Measurements from ENCODE around the gene TCAF1.
"Not testable (repeated sequence)": the region's sequence is repeated elsewhere in the genome, so short reads cannot be mapped to it uniquely, and the experiment has no call there.

Gene TCAF1

DNA sequence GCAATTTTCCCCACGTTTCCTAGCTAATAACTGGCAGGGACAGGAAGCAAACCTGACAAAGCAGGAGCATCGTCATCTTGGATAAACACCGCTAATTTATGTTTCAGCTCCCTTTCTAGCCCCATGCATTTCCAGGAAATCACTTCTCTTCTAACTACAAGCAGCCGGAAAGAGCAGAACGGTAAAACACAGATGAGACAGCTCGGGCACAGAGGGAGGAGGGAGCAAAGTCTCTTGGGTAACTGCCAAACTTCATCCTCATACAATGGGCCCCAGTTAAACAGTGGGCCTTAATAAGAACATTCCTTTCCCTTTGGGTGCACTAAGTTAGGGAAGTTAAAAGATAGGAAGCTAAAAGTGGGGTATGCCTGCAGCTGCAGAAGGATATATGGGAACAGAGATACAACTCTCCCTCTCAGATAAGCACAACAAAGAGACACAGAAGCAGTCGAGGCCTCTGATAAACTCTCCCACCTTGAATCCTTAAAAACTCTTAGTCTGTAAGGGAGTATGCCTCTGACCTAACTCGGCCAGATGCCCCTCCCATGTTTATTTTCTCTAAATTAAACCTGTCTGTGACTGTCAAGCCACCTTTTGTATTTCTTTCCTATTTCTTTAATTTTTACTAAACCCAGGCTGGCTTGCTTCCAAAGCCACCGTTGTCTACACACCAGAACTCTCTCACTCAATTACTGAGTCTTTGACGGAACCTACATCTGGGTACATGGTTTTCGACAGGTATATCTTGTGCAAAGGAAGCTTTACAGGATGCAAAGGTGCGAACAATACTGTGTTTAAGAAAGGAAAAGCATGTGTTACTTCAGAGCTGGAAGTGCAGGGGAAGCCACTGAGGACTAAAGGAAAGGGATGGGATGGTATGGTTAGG, 80.3 kb downstream of the TCAF1 start:
- H3K36me3 ChIP-seq (ENCODE audit: control insufficient read depth in 1 of 2, insufficient read depth in 2 of 2, low read length in 2 of 2); H3K4me1 ChIP-seq (ENCODE audit: control insufficient read depth in 1 of 2, insufficient read depth in 2 of 2, low read length in 2 of 2); H3K27ac ChIP-seq (ENCODE audit: low read length); H3K9me3 ChIP-seq (ENCODE audit: control insufficient read depth in 1 of 2, low read length in 2 of 2); H3K4me3 ChIP-seq (ENCODE audit: low read depth in 1 of 2, low read length in 2 of 2); H3K27me3 ChIP-seq (ENCODE audit: low read depth, low read length): not testable (repeated sequence)

DNA sequence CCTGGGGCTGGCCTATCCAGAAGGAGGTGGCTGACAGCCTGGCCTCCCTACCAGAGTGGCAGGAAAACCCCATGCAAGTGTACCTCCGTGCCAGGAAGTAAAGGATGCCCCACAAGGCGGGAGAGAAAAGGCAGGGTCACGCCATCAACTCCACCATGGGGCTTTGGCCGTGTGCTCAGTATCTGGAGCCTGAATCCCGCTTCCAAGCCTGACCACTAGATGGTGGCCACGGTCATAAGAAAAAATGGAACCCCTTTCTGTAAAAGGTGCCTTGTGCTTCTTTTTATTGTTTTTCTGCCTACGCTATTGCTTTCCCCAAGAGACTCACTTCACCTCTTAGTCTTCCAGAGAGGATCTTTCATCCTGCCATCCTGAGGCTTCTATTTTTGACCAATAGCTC, 84.1 kb downstream of the TCAF1 start:
- not testable (repeated sequence) for H3K27me3 ChIP-seq (ENCODE audit: low read depth, low read length); H3K4me1 ChIP-seq (ENCODE audit: control insufficient read depth in 1 of 2, insufficient read depth in 2 of 2, low read length in 2 of 2); H3K9me3 ChIP-seq (ENCODE audit: control insufficient read depth in 1 of 2, low read length in 2 of 2); H3K4me3 ChIP-seq (ENCODE audit: low read depth in 1 of 2, low read length in 2 of 2); H3K36me3 ChIP-seq (ENCODE audit: control insufficient read depth in 1 of 2, insufficient read depth in 2 of 2, low read length in 2 of 2); H3K27ac ChIP-seq (ENCODE audit: low read length)

DNA sequence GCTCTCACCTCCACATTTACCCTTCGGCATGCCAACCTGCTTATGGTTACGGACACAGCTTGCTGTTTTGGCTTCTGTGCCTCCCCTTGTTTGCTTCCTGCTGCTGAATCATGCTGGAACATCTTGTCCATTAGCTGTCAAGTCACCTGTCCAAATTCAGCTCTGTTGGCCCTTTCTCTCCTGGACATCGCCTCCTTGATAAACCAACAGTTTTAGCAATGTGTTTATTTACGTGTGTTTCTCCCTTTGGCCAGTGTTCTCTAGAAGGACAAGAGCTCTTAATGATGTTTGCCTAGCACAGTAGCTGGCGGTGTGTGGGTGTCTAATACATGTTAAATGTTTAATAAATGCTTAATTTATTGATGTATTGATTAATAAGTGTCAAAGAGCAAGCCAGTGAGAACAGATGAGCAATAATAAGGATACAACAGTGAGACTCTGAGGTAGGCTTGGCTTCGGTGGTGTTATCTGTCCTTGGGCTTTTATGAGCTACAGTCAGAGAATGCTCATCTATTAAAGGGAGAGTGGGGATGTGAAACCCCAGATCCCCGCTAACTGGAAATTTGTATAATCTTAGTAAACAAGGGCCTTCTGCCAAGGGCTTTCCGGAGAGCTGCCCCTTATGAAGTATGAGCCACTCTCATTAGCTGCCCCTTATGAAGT, 85.4 kb downstream of the TCAF1 start:
- not testable (repeated sequence) for H3K4me1 ChIP-seq (ENCODE audit: control insufficient read depth in 1 of 2, insufficient read depth in 2 of 2, low read length in 2 of 2); H3K27me3 ChIP-seq (ENCODE audit: low read depth, low read length); H3K9me3 ChIP-seq (ENCODE audit: control insufficient read depth in 1 of 2, low read length in 2 of 2); H3K4me3 ChIP-seq (ENCODE audit: low read depth in 1 of 2, low read length in 2 of 2); H3K36me3 ChIP-seq (ENCODE audit: control insufficient read depth in 1 of 2, insufficient read depth in 2 of 2, low read length in 2 of 2); H3K27ac ChIP-seq (ENCODE audit: low read length)

DNA sequence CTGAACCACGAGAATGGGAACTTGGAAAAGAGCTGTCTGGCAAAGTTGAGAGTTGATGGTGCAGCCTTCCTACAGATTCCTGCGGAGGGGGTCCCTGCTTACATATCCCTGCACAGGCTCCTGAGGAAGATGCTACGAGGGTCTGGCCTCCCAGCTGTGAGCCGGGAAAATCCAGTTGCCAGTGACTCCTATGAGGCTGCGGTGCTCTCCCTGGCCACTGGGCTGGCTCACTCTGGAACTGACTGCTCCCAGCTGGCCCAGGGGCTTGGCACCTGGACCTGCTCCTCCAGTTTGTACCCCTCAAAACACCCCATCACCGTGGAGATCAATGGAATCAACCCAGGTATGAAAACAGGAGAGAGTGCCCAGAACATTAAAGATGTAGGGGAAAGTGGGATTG, 91.3 kb downstream of the TCAF1 start:
- not testable (repeated sequence) for H3K4me3 ChIP-seq (ENCODE audit: low read depth in 1 of 2, low read length in 2 of 2); H3K9me3 ChIP-seq (ENCODE audit: control insufficient read depth in 1 of 2, low read length in 2 of 2); H3K27me3 ChIP-seq (ENCODE audit: low read depth, low read length); H3K27ac ChIP-seq (ENCODE audit: low read length); H3K4me1 ChIP-seq (ENCODE audit: control insufficient read depth in 1 of 2, insufficient read depth in 2 of 2, low read length in 2 of 2); H3K36me3 ChIP-seq (ENCODE audit: control insufficient read depth in 1 of 2, insufficient read depth in 2 of 2, low read length in 2 of 2)

DNA sequence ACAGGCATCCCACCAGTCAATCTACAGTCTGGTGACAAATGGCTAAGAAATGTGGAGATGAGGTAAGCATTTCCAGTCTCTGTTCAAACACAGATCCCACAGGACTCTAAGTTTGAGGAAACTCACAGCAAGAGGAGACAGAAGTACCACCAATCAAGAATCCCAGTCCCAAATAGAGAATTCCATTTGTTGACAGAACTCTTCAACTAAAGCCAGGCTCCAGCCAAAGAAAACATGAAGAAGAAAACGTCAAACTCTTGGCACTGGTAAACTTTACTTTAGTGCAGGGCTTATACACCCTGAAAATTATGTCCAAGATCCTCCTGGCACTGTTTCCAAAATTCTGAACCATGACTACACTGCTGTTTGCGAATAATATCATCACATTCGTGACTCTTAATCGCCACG, 95.3 kb downstream of the TCAF1 start:
- not testable (repeated sequence) for H3K27ac ChIP-seq (ENCODE audit: low read length); H3K4me1 ChIP-seq (ENCODE audit: control insufficient read depth in 1 of 2, insufficient read depth in 2 of 2, low read length in 2 of 2); H3K9me3 ChIP-seq (ENCODE audit: control insufficient read depth in 1 of 2, low read length in 2 of 2); H3K27me3 ChIP-seq (ENCODE audit: low read depth, low read length); H3K4me3 ChIP-seq (ENCODE audit: low read depth in 1 of 2, low read length in 2 of 2); H3K36me3 ChIP-seq (ENCODE audit: control insufficient read depth in 1 of 2, insufficient read depth in 2 of 2, low read length in 2 of 2)
